GM04503 (cell line): Measurements from ENCODE around the gene WBP1L.
A peak's percentile ranks its signal among the peaks of the same experiment; 100 is the strongest.

Source experiments
- DNase-seq: peaks from one replicate; pipeline ENCODE4 v3.0.0-alpha.2; 2012; ENCODE audit warnings: low read depth

WBP1L gene

DNA sequence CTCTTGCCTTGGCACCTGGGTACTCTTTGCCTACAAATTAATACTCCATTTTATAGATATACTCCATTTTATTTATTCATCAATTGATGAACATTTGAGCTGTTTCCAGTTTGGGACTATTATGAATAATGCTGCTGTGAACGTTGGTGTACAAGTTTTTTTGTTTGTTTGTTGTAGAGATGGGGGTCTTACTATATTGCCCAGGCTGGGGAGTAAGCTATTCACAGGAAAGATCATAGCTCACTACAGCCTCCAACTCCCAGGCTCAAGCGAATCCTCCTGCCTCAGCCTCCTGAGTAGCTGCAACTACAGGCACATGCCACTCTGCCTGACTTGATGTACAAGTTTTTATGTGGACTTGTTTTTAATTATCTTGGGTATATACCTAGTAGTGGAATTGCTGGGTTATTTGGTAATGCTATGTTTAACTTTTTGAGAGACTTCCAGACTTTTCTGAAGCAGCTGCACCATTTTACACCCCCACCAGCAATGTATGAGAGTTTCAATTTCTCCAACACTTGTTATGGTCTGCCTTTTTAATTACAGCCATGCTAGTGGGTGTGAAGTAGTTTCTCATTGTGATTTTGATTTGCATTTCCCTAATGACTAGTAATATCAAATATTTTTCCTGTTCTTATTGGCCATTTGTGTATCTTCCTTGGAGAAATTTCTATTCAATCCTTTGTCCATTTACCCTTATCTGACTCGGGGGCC lies 15.9 kb downstream of the WBP1L start:
- no peak for DNase-seq

DNA sequence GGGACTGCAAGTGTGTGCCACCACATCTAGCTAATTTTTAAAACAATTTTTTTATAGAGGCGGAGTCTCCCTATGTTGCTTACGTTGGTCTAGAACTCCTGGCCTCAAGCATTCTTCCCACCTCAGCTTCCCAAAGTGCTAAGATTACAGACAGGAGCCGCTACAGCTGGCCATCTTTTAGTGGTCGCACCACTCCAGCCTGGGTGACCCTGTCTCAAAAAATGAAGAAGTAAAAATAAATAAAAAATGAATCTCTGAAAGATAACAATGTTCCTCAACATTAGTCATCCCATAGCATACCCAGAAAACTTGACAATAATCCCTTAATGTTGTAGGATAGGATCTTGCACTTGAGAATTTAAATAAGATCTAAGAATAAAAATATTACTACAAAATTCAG lies 18.2 kb downstream of the WBP1L start:
- no peak for DNase-seq

GRCh38 chr10:102762401-102763015 lies 18.8 kb downstream of the WBP1L start:
- no peak for DNase-seq

DNA sequence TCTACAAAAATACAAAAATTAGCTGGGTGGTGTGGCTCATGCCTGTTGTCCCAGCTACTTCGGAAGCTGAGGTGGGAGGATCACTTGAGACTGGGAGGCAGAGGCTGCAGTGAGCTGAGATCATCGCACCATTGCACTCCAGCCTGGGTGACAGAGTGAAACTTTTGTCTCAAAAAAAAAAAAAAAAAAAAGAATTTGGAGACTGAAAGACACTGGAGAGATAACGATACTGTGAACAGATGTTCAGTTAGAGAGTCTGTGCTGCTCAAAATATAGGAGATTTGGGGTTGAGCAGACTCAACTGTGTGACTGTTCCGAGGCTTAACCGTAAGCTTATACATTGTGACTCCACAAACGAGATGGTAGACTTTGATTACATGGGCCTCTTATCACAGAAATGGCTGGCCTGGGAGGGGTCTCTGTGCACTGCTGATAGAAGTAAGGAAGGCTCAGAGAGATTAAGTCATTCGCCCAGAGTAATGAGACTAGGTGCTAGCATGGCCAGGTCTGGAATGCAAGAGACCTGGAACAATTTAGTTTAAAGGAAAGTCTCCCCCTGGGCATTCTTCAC lies 19.4 kb downstream of the WBP1L start:
- DNase-seq: no peak

DNA sequence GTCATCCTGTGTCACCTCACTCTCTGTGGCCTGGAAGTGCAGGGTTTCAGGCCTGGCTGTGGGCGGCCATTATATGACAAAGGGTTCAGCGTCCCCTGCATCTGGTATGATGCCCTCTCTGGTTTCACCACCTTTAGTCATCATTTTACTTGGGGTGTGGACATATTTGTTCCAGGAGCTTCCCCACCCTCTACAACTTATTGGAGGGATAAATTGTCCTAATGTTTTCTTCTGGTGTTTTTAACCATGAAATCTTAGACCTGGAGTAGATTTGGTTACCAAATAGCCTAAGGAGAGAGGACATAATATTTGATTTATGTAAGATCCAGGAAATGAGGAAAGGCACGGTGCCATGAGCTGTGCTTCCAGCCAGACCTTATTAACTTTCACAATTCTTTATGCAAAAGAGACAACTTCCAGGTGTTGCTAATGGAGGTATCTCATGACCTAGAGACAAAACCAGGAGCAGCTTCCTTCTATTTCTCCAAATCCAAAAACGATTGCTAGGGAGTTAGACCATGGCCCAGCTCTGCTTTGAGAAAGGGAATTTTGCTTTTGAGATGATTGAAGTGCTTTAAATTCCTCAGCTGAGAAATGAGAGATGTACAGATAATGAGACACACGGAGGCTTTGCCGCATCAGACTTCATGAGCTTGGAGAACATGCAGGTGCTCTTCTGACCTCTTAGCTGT lies 20.9 kb downstream of the WBP1L start:
- no peak for DNase-seq

GRCh38 chr10:102765336-102765735 lies 21.6 kb downstream of the WBP1L start:
- DNase-seq: no peak

DNA sequence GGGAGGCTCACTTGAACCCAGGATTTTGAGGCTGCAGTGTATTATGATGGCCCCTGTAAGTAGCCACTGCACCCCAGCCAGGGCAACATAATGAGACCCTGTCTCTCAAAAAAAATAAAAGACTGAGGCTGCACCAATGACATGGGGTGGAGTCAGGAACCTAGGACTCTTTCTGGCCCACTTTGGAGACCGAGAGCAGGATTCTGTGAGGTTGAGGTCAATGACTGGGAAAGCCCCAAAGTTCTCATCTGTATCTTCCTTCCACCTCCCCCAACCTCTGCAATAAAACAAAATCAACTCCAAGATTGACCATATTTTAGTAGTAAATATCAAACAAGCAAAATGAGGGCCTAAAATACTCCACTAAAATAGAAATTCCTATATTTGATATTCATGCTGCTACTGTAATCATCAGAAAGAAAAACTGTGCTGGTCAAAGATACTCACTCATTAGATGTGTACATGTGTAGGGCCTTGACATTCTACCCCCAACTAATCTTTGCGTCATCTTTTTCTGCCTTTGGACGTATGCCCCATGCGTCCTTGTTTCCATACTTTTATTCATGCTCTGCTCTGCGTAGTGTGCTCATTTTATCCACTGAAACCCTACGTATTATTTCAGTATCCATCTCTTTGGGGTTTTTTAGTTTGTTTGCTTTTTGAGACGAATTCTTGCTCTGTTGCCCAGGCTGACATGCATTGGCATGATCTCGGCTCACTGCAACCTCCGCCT lies 23.8 kb downstream of the WBP1L start:
- no peak for DNase-seq

- no peak for DNase-seq
Measured at GRCh38 chr10:102769375-102770107, 25.8 kb downstream of the WBP1L start.

DNA sequence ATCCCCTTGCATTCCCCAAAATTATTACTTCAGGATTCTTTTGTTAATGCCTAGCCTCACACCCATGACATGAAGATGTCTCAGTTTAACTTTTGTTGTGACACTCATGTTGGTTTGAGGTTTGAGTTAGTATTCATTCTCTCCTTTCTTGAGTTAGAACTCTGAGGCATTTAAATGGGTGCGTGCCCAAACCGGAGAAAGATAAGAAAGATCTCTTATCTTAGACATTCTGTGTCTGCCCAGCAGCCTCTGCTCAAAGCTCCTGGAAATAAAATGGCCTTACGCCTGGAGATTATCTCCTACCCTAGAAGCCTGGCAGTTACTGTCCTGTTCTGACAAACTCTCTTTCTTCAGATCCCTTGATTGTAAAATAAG lies 26.3 kb downstream of the WBP1L start:
- DNase-seq: no peak

- no peak for DNase-seq
Measured at GRCh38 chr10:102770792-102771191, 27.0 kb downstream of the WBP1L start.

- DNase-seq: no peak
Measured at GRCh38 chr10:102773320-102773719, 29.6 kb downstream of the WBP1L start.

DNA sequence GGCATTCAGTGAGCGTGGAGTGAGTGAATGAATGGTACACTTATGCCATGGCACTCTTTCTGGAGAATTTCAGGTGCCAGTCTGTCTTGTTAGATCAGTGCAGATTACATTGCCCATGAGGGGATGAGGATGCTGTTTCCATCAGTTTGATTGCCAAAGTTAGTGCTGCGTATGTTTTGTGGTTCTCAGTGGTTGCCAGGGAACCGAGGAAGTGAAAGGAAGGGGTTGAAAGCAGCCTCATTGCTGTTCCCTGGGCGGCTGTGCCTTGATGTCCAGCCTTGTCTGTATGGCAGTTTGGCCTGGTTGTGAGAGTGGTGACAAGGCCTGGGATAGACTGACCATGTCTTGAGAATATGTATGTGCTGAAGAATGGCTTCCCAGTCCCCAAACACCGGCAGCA lies 30.2 kb downstream of the WBP1L start:
- no peak for DNase-seq

- DNase-seq: no peak
Measured at GRCh38 chr10:102775201-102775934, 31.6 kb downstream of the WBP1L start.

GRCh38 chr10:102775935-102776669 lies 32.4 kb downstream of the WBP1L start:
- DNase-seq: no peak

DNA sequence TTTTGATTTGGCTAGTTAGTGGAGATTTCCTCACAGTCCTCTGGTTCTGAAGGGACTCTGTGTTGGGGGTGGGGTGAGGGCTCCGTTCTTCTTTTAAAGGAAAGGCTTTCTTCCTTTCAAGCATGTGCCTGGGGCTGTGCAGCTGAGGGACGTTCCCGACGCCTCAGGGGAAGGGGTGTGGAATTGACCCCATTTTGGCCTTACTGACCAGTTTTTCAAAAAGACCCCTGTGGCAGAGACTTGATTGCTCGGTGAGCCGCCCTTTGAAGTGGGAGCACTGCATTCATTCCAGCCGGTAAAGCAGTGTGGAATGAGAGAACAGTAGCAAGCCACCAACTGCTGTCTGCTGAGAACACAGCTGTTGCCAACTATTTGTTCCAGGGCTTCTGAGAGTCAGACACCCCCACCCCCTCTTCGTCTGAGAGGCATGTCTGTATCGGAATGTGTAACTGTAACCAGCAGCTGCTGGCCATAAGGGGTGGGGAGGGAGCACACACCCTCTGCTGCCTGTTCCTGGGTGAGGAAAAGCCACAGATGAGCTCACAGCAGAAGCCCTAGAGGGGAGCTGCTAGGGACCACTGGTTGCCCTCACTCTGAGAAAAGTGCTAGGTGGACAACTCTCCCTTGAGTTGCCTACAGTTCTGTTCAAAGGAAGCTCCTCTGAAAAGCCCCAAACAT lies 33.2 kb downstream of the WBP1L start:
- DNase-seq: peak; percentile 88

DNA sequence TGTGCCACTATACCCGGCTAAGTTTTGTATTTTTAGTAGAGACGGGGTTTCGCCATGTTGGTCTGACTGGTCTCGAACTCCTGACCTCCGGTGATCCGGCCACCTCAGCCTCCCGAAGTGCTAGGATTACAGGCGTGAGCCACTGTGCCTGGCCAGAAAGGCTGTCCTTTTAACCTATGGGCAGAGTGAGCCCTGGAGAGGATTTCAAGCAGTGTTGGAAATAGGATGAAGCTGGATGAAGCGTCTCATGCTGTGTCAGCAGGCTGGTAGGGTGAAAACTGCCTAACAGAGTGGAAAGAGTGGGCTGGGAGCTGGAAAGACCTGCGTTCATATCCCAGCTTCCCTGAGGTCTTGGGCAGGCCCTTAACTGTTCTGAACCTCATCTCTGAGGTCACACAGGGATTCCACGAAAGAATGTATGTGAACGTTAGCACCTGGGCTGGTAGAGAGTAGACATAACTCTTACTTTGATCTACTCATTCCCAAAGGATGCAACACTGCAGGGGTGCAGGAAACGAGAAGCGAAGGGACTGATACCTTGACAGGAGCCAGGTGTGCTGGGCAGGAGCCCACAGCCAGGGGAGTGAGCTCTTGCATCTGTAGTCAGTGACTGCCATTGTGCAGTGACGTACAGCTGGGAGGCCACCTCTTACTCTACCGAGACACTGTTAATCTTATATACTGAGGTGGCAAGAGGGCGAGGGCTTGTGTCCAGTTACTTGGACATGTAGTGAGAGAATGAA lies 34.1 kb downstream of the WBP1L start:
- DNase-seq: no peak

DNA sequence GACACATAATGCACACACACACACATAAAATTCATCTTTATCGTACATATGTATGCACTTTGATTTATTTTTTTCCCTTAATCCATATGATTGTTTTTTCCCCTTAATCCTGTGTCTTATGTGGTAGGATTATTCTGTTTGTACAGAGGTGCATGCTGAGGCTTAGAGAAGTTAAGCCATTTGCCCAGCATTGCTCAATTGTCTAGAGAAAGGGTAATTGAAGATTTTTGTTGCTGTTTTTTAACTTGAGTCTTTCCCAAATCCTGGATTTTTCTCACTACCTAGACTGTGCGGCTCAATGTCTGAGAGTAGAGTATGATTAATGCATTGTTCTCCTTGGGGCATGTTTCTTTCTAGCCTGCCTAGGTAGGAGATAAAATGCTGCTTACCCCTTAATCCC lies 35.0 kb downstream of the WBP1L start:
- no peak for DNase-seq

DNA sequence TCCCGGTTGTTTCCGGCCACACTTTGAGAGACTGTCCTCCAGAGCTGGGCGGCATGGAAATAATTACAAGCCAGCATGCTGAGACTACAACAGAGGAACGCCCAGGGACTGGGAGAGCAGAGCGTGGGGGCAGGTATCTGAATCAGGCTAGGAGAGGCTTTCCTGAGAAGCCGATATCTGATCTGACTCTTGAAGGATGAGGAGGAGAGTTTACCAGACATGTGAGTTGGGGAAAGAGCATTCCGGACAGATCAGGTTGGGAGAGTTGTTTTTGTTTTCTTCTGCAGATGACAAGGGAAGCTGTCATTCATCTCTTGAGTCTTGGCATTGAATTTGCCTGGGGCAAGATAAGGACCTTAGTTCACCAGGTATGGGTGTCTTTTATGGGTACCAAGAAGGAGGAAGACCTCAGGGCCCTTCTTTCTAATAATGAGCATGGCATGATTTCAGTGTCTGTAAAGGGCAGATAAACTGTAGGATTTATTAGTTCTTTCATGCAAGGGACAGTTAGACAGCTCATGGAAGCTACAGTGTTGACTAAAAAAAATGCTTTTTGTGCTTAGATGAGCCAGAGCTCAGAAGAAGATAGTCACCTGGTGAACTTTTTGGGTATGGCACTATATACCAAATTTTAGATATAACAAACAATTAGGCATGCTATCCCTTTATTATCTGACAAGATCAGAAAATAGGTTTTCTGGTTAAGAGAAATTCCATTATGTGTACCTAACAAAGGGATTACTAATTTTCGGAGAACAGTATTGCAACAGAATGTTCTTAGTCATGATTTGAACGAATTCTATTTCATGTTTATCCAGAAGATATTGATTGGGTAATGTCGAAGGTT lies 36.2 kb downstream of the WBP1L start:
- DNase-seq: no peak
